ENCODE measurements around the gene RALGPS2. TPM values are rescaled to one million over a fixed set of nuclear protein-coding genes. Genes with fewer than 3 reads are reported as not detected.

Gene RALGPS2
- total and polyA plus RNA-seq, 2 of the 8 experiments (the other 6 are each of a cell fraction or from before 2014, with no cell fraction given) = 6.7 to 38.0 TPM

DNA sequence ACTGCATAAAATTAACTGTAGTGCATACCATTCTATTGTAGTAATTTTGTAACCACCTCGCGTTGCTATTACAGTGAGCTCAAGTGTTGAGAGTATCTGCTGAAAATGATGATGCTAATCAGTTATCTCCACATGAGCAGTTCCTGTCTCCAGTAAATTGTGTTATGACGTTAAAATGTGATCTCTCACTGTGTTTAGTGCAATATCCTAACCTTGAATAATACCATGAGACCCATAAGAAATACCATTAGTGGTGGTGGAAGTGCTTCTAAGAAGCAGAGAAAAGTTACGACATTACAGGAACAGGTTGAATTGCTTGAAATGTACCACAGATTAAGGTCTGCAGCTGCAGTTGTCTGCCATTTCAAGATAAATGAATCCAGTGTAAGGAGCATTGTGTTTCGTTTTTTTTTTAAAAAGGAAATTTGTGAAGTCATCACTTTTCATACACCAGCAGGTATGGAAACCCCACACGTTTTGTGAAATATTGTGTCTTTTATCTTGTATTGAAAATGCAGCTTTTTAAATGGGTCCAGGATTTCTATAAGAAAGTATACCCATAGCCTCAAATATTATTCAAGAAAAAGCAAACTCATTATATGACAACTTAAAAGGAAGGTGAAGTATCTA, 73.3 kb downstream of the RALGPS2 start (continued):
- TF ChIP-seq RAD21 (IDR thresholded peaks at IDR 0.05 in 1 of 2, conservative IDR thresholded peaks at IDR 0.05 in 1 of 2; ENCODE audit: low read depth in 2 of 2, low read length in 2 of 2) (no peak), HDAC2 (IDR thresholded peaks at IDR 0.05; ENCODE audit: borderline replicate concordance in 1 of 2, low read depth in 2 of 2, low read length in 2 of 2) (no peak), CTBP2 (IDR thresholded peaks at IDR 0.05; ENCODE audit: borderline replicate concordance, insufficient read depth, insufficient read length, low read length) (no peak), POLR2A (IDR thresholded peaks at IDR 0.05; ENCODE audit: control extremely low read depth in 1 of 2, low read depth in 2 of 2, low read length in 2 of 2) (no peak), JUND (IDR thresholded peaks at IDR 0.05; ENCODE audit: low read length) (no peak), JUN (IDR thresholded peaks at IDR 0.05; ENCODE audit: low read depth, low read length) (no peak)
